Muscle layer of colon (tissue), 2 donors: ENCODE measurements around the gene DNAH9.

ENCODE experiments used
- H3K27ac ChIP-seq: one replicate; pipeline ENCODE4 v1.7.0; 2013; ENCODE audit warnings: low read depth, mild to moderate bottlenecking, low read length, moderate library complexity
- H3K27me3 ChIP-seq, 2 donors: one replicate each; pipeline ENCODE4 v1.7.0; 2013; ENCODE audit warnings: low read length in 2 of 2, mild to moderate bottlenecking in 2 of 2; ENCODE audit not compliant: insufficient read depth in 2 of 2, control insufficient read depth in 1 of 2
- H3K36me3 ChIP-seq: one replicate; pipeline ENCODE4 v1.7.0; 2013; ENCODE audit warnings: mild to moderate bottlenecking, low read length; ENCODE audit not compliant: insufficient read depth
- H3K4me1 ChIP-seq: one replicate; pipeline ENCODE4 v1.7.0; 2013; ENCODE audit warnings: mild to moderate bottlenecking, low read length; ENCODE audit not compliant: insufficient read depth
- H3K4me3 ChIP-seq, 2 donors: one replicate each; pipeline ENCODE4 v1.7.0; 2013; ENCODE audit warnings: low read length in 2 of 2, low read depth in 1 of 2, mild to moderate bottlenecking in 1 of 2, moderate library complexity in 1 of 2
- H3K9ac ChIP-seq: one replicate; pipeline ENCODE4 v1.7.0; 2013; ENCODE audit warnings: low read length
- H3K9me3 ChIP-seq: one replicate; pipeline ENCODE4 v1.7.0; 2013; ENCODE audit warnings: mild to moderate bottlenecking, low read length
- donor health status: abdominal sarcoma.
- donor health status: Adenocarcinoma of cecum.

The DNAH9 gene

DNA sequence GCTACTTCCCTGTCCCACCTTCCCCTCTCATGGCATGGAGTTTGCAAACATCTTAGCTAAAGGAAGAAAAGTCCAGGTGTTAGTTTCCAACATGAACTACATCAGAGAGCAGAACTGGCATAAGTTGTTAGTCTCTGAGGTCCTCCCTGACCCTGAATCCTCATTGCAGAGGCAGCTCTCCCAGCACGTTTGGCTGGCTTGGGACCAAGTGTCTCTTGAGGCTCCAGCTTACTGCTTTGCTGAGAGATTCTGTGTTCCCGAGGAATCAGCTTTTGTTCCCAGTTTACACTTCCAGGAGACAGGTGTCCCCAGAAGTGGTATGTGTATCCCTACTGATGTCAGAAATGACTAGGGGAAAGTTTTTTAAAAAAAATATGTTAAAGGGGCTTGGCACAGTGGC is 14.7 kb downstream of the DNAH9 start:
- H3K9ac ChIP-seq: no peak overlapping the region
- peaks cover 10% of the 10 kb centered on the region for H3K4me1 ChIP-seq
- H3K27ac ChIP-seq: no peak overlapping the region
- H3K4me3 ChIP-seq: no peak overlapping the region
- H3K9me3 ChIP-seq: no peaks in the 10 kb centered on the region
- H3K36me3 ChIP-seq: no peaks in the 10 kb centered on the region
- H3K27me3 ChIP-seq: no peaks in the 10 kb centered on the region

DNA sequence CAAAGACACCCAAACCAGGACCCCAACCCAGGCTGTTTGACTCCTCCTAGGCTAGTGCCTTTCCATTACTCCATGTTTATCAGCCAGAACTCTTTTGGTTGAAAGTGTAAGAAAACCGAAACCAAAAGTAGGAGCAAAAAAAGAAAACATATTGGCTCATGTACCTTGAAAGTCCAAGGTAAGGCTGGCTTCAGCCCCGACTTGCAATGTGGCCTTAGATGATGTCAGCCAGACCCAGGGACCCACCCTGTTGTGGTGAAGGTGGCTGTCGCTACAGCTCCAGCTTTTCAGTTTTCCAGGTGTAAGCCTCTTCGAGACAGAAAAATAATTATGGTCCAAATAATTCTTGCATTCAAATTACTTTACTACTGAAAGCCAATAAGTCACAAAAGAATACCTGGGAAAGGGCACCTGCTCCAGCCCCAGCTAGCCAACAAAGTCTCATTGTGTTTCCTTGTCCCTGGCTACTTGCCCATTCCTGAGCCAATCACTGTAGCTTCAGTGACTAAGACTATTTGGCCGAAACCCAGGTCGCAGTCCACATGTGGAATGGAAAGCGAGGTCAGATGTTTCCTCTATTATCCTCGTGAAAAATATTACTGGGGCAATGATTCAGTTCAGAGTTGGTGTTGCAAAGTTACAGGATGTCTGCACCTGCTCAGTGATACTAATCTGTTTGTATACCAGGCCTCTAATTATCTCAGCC is 20.7 kb downstream of the DNAH9 start:
- Histone ChIP-seq H3K9ac (no peak overlapping the region), H3K4me1 (no peaks in the 10 kb centered on the region), H3K36me3 (no peaks in the 10 kb centered on the region), H3K27me3 (no peaks in the 10 kb centered on the region), H3K9me3 (no peaks in the 10 kb centered on the region), H3K27ac (no peak overlapping the region), H3K4me3 (no peak overlapping the region)

DNA sequence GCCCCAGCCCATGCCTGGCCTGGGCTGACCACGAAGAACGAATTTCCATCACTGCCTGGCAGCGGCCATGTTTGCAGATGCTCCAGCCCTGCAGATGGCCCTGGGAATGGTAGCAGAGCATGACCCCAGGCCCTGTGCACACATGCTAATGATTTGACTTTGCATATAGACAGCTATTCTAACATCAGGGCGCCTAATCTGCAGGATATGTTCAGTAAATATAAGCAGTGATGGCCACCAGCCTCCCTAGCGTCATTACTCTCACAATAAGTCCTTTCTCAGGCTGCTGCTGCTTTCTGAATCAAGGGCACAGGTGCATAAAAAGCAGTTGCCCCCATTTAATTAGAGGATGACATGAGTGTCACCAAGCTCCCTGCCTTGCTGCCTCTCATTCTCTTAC is 24.2 kb downstream of the DNAH9 start:
- Histone ChIP-seq H3K9ac (no peak overlapping the region), H3K4me1 (no peaks in the 10 kb centered on the region), H3K27ac (no peak overlapping the region), H3K4me3 (no peak overlapping the region), H3K9me3 (no peaks in the 10 kb centered on the region), H3K27me3 (no peaks in the 10 kb centered on the region), H3K36me3 (no peaks in the 10 kb centered on the region)

DNA sequence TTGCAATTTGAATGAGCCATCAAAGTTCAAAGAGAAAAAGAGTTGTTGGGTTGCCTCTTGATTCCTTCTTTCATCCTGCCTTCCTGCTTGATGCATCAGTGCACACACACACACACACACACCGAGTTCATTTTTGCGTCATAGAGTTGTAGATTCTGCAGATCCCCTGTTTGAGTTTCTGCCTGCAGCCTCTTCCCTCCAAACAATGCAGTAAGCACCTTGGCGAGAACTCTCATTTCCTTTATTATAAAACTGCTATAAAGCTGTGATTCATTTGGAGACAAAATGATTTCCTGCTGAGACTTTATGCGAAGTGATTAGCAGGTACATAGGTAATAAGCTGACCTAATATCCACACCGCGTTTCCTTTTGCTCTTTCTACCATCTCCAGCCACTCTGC is 26.7 kb downstream of the DNAH9 start:
- H3K36me3 ChIP-seq: no peaks in the 10 kb centered on the region

DNA sequence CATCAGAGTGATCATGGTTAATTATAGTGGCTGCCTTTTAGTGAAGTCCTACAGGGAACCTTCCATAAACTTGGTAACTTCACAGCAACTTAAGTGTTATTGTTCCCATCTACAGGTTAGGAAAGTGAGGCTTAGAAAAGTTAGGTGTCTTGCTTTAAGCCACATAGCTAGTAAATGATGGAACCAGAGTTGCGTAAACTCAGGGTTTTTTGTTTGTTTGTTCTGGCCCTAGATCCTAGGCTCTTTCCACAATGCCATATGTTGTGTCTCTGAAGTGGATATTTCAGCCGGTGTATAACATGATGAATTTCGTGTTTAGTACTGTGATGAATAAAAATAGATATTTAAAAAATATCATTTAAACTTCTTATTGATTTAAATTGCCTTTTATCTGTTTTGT is 27.6 kb downstream of the DNAH9 start:
- H3K27me3 ChIP-seq: no peaks in the 10 kb centered on the region
- no peaks in the 10 kb centered on the region for H3K4me1 ChIP-seq
- H3K4me3 ChIP-seq: no peak overlapping the region
- no peak overlapping the region for H3K9ac ChIP-seq
- no peaks in the 10 kb centered on the region for H3K9me3 ChIP-seq
- no peaks in the 10 kb centered on the region for H3K36me3 ChIP-seq
- no peak overlapping the region for H3K27ac ChIP-seq

More for the DNA sequence above, 26.7 kb downstream of the DNAH9 start:
- H3K4me3 ChIP-seq: no peak overlapping the region
- H3K9ac ChIP-seq: no peak overlapping the region
- no peaks in the 10 kb centered on the region for H3K4me1 ChIP-seq
- H3K27ac ChIP-seq: no peak overlapping the region
- no peaks in the 10 kb centered on the region for H3K27me3 ChIP-seq
- no peaks in the 10 kb centered on the region for H3K9me3 ChIP-seq

DNA sequence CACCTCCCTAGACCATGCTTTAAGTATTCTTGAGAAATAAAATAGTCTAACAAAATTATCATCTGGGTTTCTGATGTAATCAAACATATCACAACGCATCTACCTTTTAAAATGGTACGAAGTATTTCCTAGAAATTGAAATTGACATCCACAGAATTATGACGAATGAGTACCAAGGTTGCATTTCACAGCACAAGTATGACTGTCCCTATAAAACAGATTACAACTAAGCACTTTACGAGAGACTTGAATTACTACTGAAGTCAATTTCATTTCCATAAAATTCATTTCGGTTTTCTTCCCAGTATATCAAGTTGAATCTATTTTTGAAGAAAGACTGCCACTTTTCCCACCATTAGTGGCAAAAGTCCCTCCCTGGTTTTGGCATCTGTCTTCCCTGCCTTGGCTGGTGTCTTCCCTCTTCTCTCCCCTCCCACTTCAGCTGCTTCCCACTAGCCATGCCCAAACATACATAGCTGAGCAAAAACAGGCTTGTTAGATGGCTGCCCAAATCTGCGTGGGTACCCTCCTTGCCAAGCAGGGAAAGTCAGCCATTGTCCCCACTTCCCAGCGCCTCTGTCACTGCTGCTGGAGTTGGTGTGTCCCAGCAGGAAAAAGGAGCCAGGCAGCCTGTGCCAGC is 29.2 kb downstream of the DNAH9 start:
- Histone ChIP-seq H3K4me3 (no peak overlapping the region), H3K27me3 (no peaks in the 10 kb centered on the region), H3K36me3 (no peaks in the 10 kb centered on the region), H3K9me3 (no peaks in the 10 kb centered on the region), H3K9ac (no peak overlapping the region), H3K4me1 (no peaks in the 10 kb centered on the region), H3K27ac (no peak overlapping the region)

DNA sequence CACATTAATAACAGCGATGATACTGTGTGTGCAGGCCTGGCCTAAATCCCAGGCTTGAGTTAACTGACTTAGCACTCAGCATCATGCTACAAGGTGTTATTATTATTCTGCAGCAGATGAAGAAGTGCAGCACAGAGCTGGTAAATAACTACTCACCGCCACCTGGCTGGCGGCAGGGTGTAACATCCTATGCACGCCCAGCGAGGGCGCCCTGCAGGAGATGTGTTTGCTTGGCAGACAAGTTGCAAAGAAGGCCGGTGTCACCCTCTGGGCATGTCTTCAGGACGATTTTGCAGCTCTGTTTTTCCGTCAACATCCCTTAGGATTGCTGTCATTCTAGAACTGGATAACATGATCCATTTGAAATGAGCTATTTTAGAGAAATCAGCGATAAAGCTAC is 30.1 kb downstream of the DNAH9 start:
- Histone ChIP-seq H3K4me1 (no peaks in the 10 kb centered on the region), H3K4me3 (no peak overlapping the region), H3K27me3 (no peaks in the 10 kb centered on the region), H3K27ac (no peak overlapping the region), H3K36me3 (no peaks in the 10 kb centered on the region), H3K9me3 (no peaks in the 10 kb centered on the region), H3K9ac (no peak overlapping the region)

DNA sequence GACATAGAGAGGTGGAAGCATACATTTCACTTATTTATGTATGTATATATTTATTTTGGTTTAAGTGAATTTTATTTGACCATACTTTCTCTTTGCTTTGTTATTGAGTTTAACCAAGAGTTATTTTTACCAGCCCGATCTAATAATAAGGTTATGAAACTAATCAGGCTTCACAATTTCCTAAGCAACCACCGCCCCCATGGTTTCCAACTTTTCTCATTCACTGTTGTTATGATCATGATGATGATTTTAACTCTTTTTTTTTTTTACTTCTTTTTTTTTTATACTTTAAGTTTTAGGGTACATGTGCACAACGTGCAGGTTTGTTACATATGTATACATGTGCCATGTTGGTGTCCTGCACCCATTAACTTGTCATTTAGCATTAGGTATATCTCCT is 30.6 kb downstream of the DNAH9 start:
- H3K36me3 ChIP-seq: no peaks in the 10 kb centered on the region
- no peaks in the 10 kb centered on the region for H3K9me3 ChIP-seq
- H3K4me3 ChIP-seq: no peak overlapping the region
- H3K27ac ChIP-seq: no peak overlapping the region
- H3K4me1 ChIP-seq: no peaks in the 10 kb centered on the region
- H3K9ac ChIP-seq: no peak overlapping the region
- no peaks in the 10 kb centered on the region for H3K27me3 ChIP-seq

DNA sequence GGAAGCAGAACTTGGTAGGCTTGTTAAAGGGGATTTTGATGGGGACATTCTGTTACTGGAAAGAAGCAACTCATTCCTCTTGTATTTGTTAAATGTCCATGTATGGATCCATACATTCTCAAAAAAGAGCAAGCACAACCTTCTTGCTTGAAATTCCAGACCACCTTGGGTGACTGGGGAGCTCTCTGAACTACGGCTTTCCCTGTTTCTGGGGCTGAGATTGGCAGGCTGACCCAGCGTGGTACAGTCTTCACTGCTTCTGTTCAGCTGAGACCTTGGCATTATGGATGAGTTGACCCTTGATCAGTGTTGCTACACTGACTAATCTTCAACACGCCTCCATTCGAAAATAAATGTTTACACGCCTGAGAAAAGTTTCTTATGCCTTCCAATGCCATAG is 38.5 kb downstream of the DNAH9 start:
- Histone ChIP-seq H3K4me3 (no peak overlapping the region), H3K27me3 (no peaks in the 10 kb centered on the region), H3K9ac (no peak overlapping the region), H3K9me3 (no peaks in the 10 kb centered on the region), H3K27ac (no peak overlapping the region), H3K4me1 (no peaks in the 10 kb centered on the region), H3K36me3 (no peaks in the 10 kb centered on the region)

DNA sequence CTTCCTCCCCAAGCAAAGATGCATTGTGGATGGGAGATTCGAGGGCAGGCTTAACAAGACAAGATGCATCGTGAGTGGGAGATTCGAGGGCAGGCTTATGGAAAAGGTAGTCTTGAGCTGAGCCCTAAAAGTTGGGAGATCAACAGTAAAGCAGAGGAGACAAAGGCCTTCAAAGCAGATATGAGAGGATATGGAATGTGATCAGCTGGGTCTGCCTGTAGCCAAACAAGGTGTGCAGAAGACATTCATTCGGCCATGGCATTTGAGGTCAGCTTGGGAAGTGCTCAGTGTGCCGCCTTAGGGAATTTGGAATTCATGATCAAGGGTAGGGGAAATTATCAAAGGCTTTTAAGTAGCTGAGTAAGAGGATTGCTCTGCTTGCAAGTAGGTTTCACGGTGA is 39.5 kb downstream of the DNAH9 start:
- no peak overlapping the region for H3K4me3 ChIP-seq
- H3K9me3 ChIP-seq: no peaks in the 10 kb centered on the region
- no peaks in the 10 kb centered on the region for H3K36me3 ChIP-seq
- H3K27ac ChIP-seq: no peak overlapping the region
- no peak overlapping the region for H3K9ac ChIP-seq
- no peaks in the 10 kb centered on the region for H3K27me3 ChIP-seq
- H3K4me1 ChIP-seq: no peaks in the 10 kb centered on the region

DNA sequence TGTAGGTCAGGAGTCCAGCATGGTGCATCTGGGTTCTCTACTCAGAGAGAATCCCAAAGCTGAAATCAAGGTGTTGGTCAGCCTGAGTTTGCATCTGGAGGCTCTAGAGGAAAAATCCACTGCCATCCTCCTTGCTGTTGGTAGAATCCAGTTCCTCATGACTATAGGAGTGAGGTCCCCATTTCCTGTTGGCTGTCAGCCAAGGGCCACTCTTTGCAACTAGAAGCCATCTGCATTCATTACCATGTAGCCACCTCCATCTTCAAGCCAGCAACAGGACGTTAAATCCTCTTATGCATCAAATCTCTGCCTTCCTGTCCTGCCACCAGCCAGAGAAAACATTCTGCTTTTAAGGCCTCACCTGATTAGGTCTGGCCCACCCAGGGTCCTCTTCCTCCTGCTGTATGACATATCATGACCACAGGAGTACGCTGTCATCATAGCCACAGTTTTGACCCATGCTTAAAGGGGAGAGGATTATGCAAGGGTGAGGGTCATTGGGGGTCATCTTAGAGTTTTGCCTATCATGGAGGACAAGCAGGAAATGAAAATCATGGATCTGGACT is 40.5 kb downstream of the DNAH9 start:
- Histone ChIP-seq H3K36me3 (no peaks in the 10 kb centered on the region), H3K27me3 (no peaks in the 10 kb centered on the region), H3K9ac (no peak overlapping the region), H3K4me3 (no peak overlapping the region), H3K27ac (no peak overlapping the region), H3K9me3 (no peaks in the 10 kb centered on the region), H3K4me1 (no peaks in the 10 kb centered on the region)
